ENCODE results near the gene GRIK3.

GRIK3 gene

GRCh38 chr1:36814083-36814482 lies 220.2 kb downstream of the GRIK3 start:
- no peak for DNase-seq

- no peak for DNase-seq
Measured at GRCh38 chr1:36807262-36807661, 227.1 kb downstream of the GRIK3 start.

GRCh38 chr1:36805979-36806640 lies 228.2 kb downstream of the GRIK3 start:
- DNase-seq, result no peak

GRCh38 chr1:36804669-36805314 lies 229.5 kb downstream of the GRIK3 start:
- no peak for DNase-seq

- DNase-seq, result no peak
Measured at GRCh38 chr1:36803868-36804570, 230.3 kb downstream of the GRIK3 start.

- no peak for DNase-seq
Measured at GRCh38 chr1:36802018-36802417, 232.3 kb downstream of the GRIK3 start.

- no peak for DNase-seq
Measured at GRCh38 chr1:36797761-36798160, 236.6 kb downstream of the GRIK3 start.

- DNase-seq, result no peak
Measured at GRCh38 chr1:36796733-36797132, 237.6 kb downstream of the GRIK3 start.

GRCh38 chr1:36796106-36796590 lies 238.2 kb downstream of the GRIK3 start:
- DNase-seq, result no peak

- no peak for DNase-seq
Measured at GRCh38 chr1:36794460-36794859, 239.9 kb downstream of the GRIK3 start.

GRCh38 chr1:36793452-36793851 lies 240.9 kb downstream of the GRIK3 start:
- DNase-seq, result no peak

- DNase-seq, result no peak
Measured at GRCh38 chr1:36792292-36792691, 242.0 kb downstream of the GRIK3 start.

- DNase-seq, result no peak
Measured at GRCh38 chr1:36790191-36790590, 244.1 kb downstream of the GRIK3 start.

GRCh38 chr1:36789535-36789934 lies 244.8 kb downstream of the GRIK3 start:
- DNase-seq, result no peak

- no peak for DNase-seq
Measured at GRCh38 chr1:36787312-36787913, 246.9 kb downstream of the GRIK3 start.

- no peak for DNase-seq
Measured at GRCh38 chr1:36786425-36786824, 247.9 kb downstream of the GRIK3 start.

- DNase-seq, result no peak
Measured at GRCh38 chr1:36784147-36784859, 250.0 kb downstream of the GRIK3 start.

GRCh38 chr1:36783475-36783874 lies 250.8 kb downstream of the GRIK3 start:
- no peak for DNase-seq

- DNase-seq, result no peak
Measured at GRCh38 chr1:36782785-36783184, 251.5 kb downstream of the GRIK3 start.

- no peak for DNase-seq
Measured at GRCh38 chr1:36782085-36782484, 252.2 kb downstream of the GRIK3 start.

- DNase-seq, result no peak
Measured at GRCh38 chr1:36781098-36781497, 253.2 kb downstream of the GRIK3 start.

GRCh38 chr1:36778740-36779139 lies 255.6 kb downstream of the GRIK3 start:
- no peak for DNase-seq

Data from CD4-positive, alpha-beta T cell treated with Interferon alpha-2 for 1 hour (primary cell).